ENCODE results near the gene ALS2CL. TPM values are rescaled to one million over a fixed set of nuclear protein-coding genes. Genes with fewer than 3 reads are reported as not detected.
A peak's percentile ranks its signal among the peaks of the same experiment; 100 is the strongest.

Gene ALS2CL
- total RNA-seq (2021; ENCODE audit: unreplicated experiment) (16.4 TPM), Bru-seq, nascent RNA (percentile 58 among the genes with signal in this experiment), BruChase-seq, experiment 1, labeled RNA remaining after a 6-hour chase (percentile 68 among the genes with signal in this experiment), BruChase-seq, experiment 2, labeled RNA remaining after a 2-hour chase (percentile 59 among the genes with signal in this experiment)
- 20.6 and 24.1 TPM in 2 replicates for polyA plus RNA-seq (2012)
- long read RNA-seq, full-length matches to known transcripts = 4 of 31 reads
- long read RNA-seq, partial matches to known transcripts = 16 of 31 reads
- long read RNA-seq, other reads (novel, unspliced or antisense) = 11 of 31 reads

GRCh38 chr3:46693038-46693891 is at the start of gene ALS2CL:
ALS2CL (minus strand) TSS chr3:46693679; CDS start chr3:46689440, 4,239 bp downstream.
- POLR2A ChIA-PET = interaction anchor here (0.6 to 1.2 kb wide), 3 partner anchors 9 to 208 kb away, joined by 3 to 4 read pairs (median 3); no protein-coding TSS in a partner anchor
- TSS peak; percentile 67 for BruUV-seq (replicated peaks)
- peak within 1 kb of the TSS; percentile 79 for H3K27ac ChIP-seq (ENCODE audit: low read depth, low read length)

GRCh38 chr3:46742992-46743585 is 49.6 kb upstream of the ALS2CL start:
- Histone ChIP-seq H3K36me3 (ENCODE audit: control insufficient read depth in 1 of 2, insufficient read depth in 2 of 2, low read length in 2 of 2) (no peaks in the 10 kb centered on the region), H3K79me2 (ENCODE audit: insufficient read depth, low read length) (no peaks in the 10 kb centered on the region), H3K27me3 (ENCODE audit: insufficient read depth, low read length) (no peaks in the 10 kb centered on the region), H3K9ac (ENCODE audit: low read length) (no peak overlapping the region), H3K9me2 (ENCODE audit: insufficient read depth) (no peaks in the 10 kb centered on the region), H3K4me1 (ENCODE audit: control insufficient read depth in 1 of 2, insufficient read depth in 2 of 2, low read length in 2 of 2) (no peaks in the 10 kb centered on the region), H3K27ac (ENCODE audit: low read depth, low read length) (no peak overlapping the region), H3K9me3 (ENCODE audit: control insufficient read depth in 1 of 2, insufficient read depth in 1 of 2, low read depth in 1 of 2, low read length in 2 of 2) (no peaks in the 10 kb centered on the region), H3K4me2 (ENCODE audit: low read length) (no peak overlapping the region), H2AFZ (ENCODE audit: low read depth, low read length, poor library complexity, severe bottlenecking) (no peak overlapping the region), H3K4me3 (replicated peaks in 1 of 2; ENCODE audit: low read depth in 1 of 2, low read length in 2 of 2) (no peak overlapping the region), H4K20me1 (ENCODE audit: insufficient read depth) (no peaks in the 10 kb centered on the region)
- no TSS peak for BruUV-seq (replicated peaks)
- CTCF ChIA-PET = no interaction called here
- RAD21 ChIA-PET (ENCODE audit: low non-redundant PET in 1 of 2, low total read pairs in 2 of 2, uncharacterized antibody in 2 of 2, unreplicated experiment in 2 of 2) = no interaction called here
- TF ChIP-seq REST (IDR thresholded peaks at IDR 0.05; ENCODE audit: low read depth) (peak; percentile 18; the same call in 1 of the 2 replicates), CTCF (IDR thresholded peaks at IDR 0.05 in 2 of 3, conservative IDR thresholded peaks at IDR 0.05 in 1 of 3; ENCODE audit: borderline replicate concordance in 1 of 3, insufficient read depth in 1 of 3, low read depth in 2 of 3, low read length in 2 of 3) (no peak)
- intact Hi-C loops (cut with micrococcal nuclease) = no loop called here
- POLR2A ChIA-PET = no interaction called here
- ATAC-seq = no peak
- no peak for DNase-seq (ENCODE audit: low read depth, low spot score)

More at GRCh38 chr3:46693038-46693891, at the start of gene ALS2CL:
- ChIA-PET CTCF (interaction anchor here (0.9 to 1.3 kb wide), 3 partner anchors 27 to 167 kb away, joined by 3 to 4 read pairs (median 3); no protein-coding TSS in a partner anchor), RAD21 (ENCODE audit: low non-redundant PET in 1 of 2, low total read pairs in 2 of 2, uncharacterized antibody in 2 of 2, unreplicated experiment in 2 of 2) (no interaction called here)
- H3K9ac ChIP-seq (ENCODE audit: low read length) = peak within 1 kb of the TSS; percentile 75
- no peaks in the 10 kb centered on the region for H3K9me2 ChIP-seq (ENCODE audit: insufficient read depth)
- intact Hi-C loops (cut with micrococcal nuclease) = no loop called here
- H3K4me2 ChIP-seq (ENCODE audit: low read length) = peak within 1 kb of the TSS; percentile 97
- DNase-seq (ENCODE audit: low read depth, low spot score) = no peak
- peaks cover 31 to 68% of the 10 kb centered on the region in 2 experiments for H3K4me1 ChIP-seq (ENCODE audit: control insufficient read depth in 1 of 2, insufficient read depth in 2 of 2, low read length in 2 of 2)
- no peaks in the 10 kb centered on the region for H3K79me2 ChIP-seq (ENCODE audit: insufficient read depth, low read length)
- peak within 1 kb of the TSS; percentile 52 to 67 for H3K4me3 ChIP-seq (replicated peaks in 1 of 2; ENCODE audit: low read depth in 1 of 2, low read length in 2 of 2)
- H4K20me1 ChIP-seq (ENCODE audit: insufficient read depth) = no peaks in the 10 kb centered on the region
- no peaks in the 10 kb centered on the region for H3K9me3 ChIP-seq (ENCODE audit: control insufficient read depth in 1 of 2, insufficient read depth in 1 of 2, low read depth in 1 of 2, low read length in 2 of 2)
- peak; percentile 87 for TF ChIP-seq POLR2AphosphoS5 (IDR thresholded peaks at IDR 0.05; ENCODE audit: low read depth, low read length)
- TF ChIP-seq EZH2 (IDR thresholded peaks at IDR 0.05) = no peak
- peak; percentile 68 for ATAC-seq
- H3K27me3 ChIP-seq (ENCODE audit: insufficient read depth, low read length) = no peaks in the 10 kb centered on the region
- H2AFZ ChIP-seq (ENCODE audit: low read depth, low read length, poor library complexity, severe bottlenecking) = no peak within 1 kb of the TSS
- H3K36me3 ChIP-seq (ENCODE audit: control insufficient read depth in 1 of 2, insufficient read depth in 2 of 2, low read length in 2 of 2) = no peaks in the 10 kb centered on the region

All from HCT116 (cell line).